ENCODE results near the gene FBXW11. TPM values are rescaled to one million over a fixed set of nuclear protein-coding genes. Genes with fewer than 3 reads are reported as not detected.
A peak's percentile ranks its signal among the peaks of the same experiment; 100 is the strongest.

The FBXW11 gene
- total and polyA plus RNA-seq, 10 of the 15 experiments (the other 5 are each of a cell fraction or from before 2014, with no cell fraction given), result 4.3 to 61.5 (median 40.0) TPM

DNA sequence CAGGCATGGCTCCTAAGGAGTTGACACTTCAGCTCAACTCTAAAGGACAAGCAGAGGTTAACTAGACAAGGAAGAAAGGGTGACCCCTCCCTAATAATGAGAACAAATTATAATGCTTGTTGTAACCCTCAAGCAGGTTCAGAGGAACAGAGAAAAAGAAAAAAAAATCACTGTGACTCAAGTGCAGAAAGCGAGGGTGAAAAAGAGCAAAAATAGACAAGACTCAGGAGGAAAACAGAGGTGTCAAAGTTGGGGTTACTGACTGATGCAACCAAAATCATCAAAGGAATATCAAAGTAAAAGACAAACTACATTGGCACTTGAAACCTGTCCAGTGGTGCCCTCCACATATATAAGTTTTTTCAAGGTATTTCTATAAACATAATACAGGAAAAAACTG, 28.4 kb downstream of the FBXW11 start (continued):
- peak; percentile 45; the same call in 1 of the 2 replicates for TF ChIP-seq NR2F1 (conservative IDR thresholded peaks at IDR 0.05)
- TF ChIP-seq TCF7 (IDR thresholded peaks at IDR 0.05; ENCODE audit: borderline replicate concordance), result peak; percentile 30; the same call in 1 of the 2 replicates
- 0 out of 2 replicates have a peak, but pooled peaks have one; percentile 39 for TF ChIP-seq EED (IDR thresholded peaks at IDR 0.05; ENCODE audit: low read depth)
- TF ChIP-seq, protein P1, sequence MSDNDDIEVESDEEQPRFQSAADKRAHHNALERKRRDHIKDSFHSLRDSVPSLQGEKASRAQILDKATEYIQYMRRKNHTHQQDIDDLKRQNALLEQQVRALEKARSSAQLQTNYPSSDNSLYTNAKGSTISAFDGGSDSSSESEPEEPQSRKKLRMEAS (IDR thresholded peaks at IDR 0.05; ENCODE audit: low read depth, low read length), result no peak
- TF ChIP-seq BRCA1 (IDR thresholded peaks at IDR 0.05; ENCODE audit: low read depth, low read length), result no peak
- TF ChIP-seq, protein P2, sequence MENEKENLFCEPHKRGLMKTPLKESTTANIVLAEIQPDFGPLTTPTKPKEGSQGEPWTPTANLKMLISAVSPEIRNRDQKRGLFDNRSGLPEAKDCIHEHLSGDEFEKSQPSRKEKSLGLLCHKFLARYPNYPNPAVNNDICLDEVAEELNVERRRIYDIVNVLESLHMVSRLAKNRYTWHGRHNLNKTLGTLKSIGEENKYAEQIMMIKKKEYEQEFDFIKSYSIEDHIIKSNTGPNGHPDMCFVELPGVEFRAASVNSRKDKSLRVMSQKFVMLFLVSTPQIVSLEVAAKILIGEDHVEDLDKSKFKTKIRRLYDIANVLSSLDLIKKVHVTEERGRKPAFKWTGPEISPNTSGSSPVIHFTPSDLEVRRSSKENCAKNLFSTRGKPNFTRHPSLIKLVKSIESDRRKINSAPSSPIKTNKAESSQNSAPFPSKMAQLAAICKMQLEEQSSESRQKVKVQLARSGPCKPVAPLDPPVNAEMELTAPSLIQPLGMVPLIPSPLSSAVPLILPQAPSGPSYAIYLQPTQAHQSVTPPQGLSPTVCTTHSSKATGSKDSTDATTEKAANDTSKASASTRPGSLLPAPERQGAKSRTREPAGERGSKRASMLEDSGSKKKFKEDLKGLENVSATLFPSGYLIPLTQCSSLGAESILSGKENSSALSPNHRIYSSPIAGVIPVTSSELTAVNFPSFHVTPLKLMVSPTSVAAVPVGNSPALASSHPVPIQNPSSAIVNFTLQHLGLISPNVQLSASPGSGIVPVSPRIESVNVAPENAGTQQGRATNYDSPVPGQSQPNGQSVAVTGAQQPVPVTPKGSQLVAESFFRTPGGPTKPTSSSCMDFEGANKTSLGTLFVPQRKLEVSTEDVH (IDR thresholded peaks at IDR 0.05; ENCODE audit: low read depth, partially characterized antibody), result no peak
- TF ChIP-seq NR2C2 (IDR thresholded peaks at IDR 0.05; ENCODE audit: borderline replicate concordance, control insufficient read depth, insufficient read length, low read depth), result no peak
- TF ChIP-seq SMAD1 (IDR thresholded peaks at IDR 0.05; ENCODE audit: low read depth, partially characterized antibody), result no peak
- TF ChIP-seq, protein P3, sequence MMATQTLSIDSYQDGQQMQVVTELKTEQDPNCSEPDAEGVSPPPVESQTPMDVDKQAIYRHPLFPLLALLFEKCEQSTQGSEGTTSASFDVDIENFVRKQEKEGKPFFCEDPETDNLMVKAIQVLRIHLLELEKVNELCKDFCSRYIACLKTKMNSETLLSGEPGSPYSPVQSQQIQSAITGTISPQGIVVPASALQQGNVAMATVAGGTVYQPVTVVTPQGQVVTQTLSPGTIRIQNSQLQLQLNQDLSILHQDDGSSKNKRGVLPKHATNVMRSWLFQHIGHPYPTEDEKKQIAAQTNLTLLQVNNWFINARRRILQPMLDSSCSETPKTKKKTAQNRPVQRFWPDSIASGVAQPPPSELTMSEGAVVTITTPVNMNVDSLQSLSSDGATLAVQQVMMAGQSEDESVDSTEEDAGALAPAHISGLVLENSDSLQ (IDR thresholded peaks at IDR 0.05), result no peak
- peak; percentile 61; the same call in 1 of the 2 replicates for TF ChIP-seq BCL11A (IDR thresholded peaks at IDR 0.05; ENCODE audit: low read depth, low read length)
- no peak for TF ChIP-seq NFYA (IDR thresholded peaks at IDR 0.05; ENCODE audit: borderline replicate concordance, low read depth, low read length)
- TF ChIP-seq RB1 (IDR thresholded peaks at IDR 0.05; ENCODE audit: borderline replicate concordance), result no peak
- peak; percentile 71; the same call in 1 of the 2 replicates for TF ChIP-seq ZNF384 (IDR thresholded peaks at IDR 0.05; ENCODE audit: borderline replicate concordance, low read depth, low read length)
- peak; percentile 77 to 78; a peak in 3 of 4 replicates for TF ChIP-seq IKZF2 (IDR thresholded peaks at IDR 0.05)
- TF ChIP-seq ESRRA (IDR thresholded peaks at IDR 0.05; ENCODE audit: low read length), result no peak
- no peak; the same call in 1 of the 2 replicates for TF ChIP-seq PML (IDR thresholded peaks at IDR 0.05; ENCODE audit: low read length)
- no peak for TF ChIP-seq MTA3 (IDR thresholded peaks at IDR 0.05; ENCODE audit: borderline replicate concordance, low read length)
- no peak for TF ChIP-seq SIN3A (IDR thresholded peaks at IDR 0.05; ENCODE audit: low read depth, low read length)
- TF ChIP-seq, protein P4, sequence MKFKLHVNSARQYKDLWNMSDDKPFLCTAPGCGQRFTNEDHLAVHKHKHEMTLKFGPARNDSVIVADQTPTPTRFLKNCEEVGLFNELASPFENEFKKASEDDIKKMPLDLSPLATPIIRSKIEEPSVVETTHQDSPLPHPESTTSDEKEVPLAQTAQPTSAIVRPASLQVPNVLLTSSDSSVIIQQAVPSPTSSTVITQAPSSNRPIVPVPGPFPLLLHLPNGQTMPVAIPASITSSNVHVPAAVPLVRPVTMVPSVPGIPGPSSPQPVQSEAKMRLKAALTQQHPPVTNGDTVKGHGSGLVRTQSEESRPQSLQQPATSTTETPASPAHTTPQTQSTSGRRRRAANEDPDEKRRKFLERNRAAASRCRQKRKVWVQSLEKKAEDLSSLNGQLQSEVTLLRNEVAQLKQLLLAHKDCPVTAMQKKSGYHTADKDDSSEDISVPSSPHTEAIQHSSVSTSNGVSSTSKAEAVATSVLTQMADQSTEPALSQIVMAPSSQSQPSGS (IDR thresholded peaks at IDR 0.05; ENCODE audit: low read length), result peak; percentile 6; the same call in 1 of the 2 replicates
- TF ChIP-seq MTA2 (IDR thresholded peaks at IDR 0.05; ENCODE audit: low read depth), result peak; percentile 63
- TF ChIP-seq KAT2A (conservative IDR thresholded peaks at IDR 0.05; ENCODE audit: control insufficient read depth, low read depth, low read length), result no peak
- no peak for TF ChIP-seq POLR2AphosphoS2 (IDR thresholded peaks at IDR 0.05; ENCODE audit: low read depth, low read length)
- peak; percentile 72 for TF ChIP-seq RUNX3 (IDR thresholded peaks at IDR 0.05; ENCODE audit: low read length)
